ENCODE measurements around the gene TACC2. TPM values are rescaled to one million over a fixed set of nuclear protein-coding genes. Genes with fewer than 3 reads are reported as not detected.

TACC2 gene
- total and polyA plus RNA-seq, 2 donors (not counting 3 experiments of a cell fraction or from before 2014, with no cell fraction given), result 14.4 to 46.2 TPM

DNA sequence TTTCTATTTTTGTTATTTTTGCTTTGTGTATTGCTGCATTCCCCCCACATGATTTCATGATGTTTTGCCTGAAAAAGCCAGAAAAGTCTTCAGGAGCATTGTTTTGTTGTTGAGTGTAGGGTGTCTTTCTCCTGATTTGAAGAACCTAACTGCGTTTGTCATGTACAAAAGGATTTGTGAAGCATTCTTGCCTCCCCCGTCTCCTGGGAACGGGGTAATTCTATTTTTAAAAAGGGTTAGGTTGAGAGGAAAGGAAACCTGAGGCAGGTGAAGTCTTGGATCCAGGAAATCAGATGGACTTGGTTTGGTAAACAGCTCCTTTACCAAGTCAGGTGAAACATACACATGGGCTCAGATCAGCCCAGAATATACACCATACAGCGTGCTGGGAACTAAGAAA lies 256.2 kb downstream of the TACC2 start:
- dilution Hi-C loops (cut with MboI; ENCODE audit: extremely low pct_ligation_motif_present, low sequenced_read_pairs) (no loop called here), intact Hi-C loops (cut with micrococcal nuclease) (no loop called here)
- Histone ChIP-seq H3K27ac (ENCODE audit: insufficient read depth, low read depth, low read length) (no peak overlapping the region), H4K20me1 (replicated peaks; ENCODE audit: control insufficient read depth, extremely low read depth, insufficient read depth, low read length) (no peaks in the 10 kb centered on the region), H3K4me3 (replicated peaks in 1 of 3; ENCODE audit: insufficient read depth in 1 of 3, low read depth in 1 of 3, low read length in 3 of 3) (no peak overlapping the region), H3K4me1 (ENCODE audit: control insufficient read depth, extremely low read depth, insufficient read depth, low read length) (no peaks in the 10 kb centered on the region), H3K36me3 (ENCODE audit: control insufficient read depth in 2 of 2, extremely low read depth in 1 of 2, insufficient read depth in 2 of 2, low read length in 2 of 2) (peaks cover 3 to 15% of the 10 kb centered on the region in 2 experiments), H3K9me3 (replicated peaks; ENCODE audit: control insufficient read depth, insufficient read depth, low read length) (no peaks in the 10 kb centered on the region), H3K9me1 (replicated peaks; ENCODE audit: control insufficient read depth, extremely low read depth, insufficient read depth, low read length) (no peaks in the 10 kb centered on the region), H2AFZ (ENCODE audit: low read depth, low read length) (no peak overlapping the region), H3K79me2 (ENCODE audit: control insufficient read depth, insufficient read depth, low read length) (no peaks in the 10 kb centered on the region), H3K27me3 (ENCODE audit: control insufficient read depth in 2 of 2, insufficient read depth in 2 of 2, low read length in 2 of 2) (no peaks in the 10 kb centered on the region), H3K9ac (replicated peaks; ENCODE audit: extremely low read depth, insufficient read depth, low read length) (no peak overlapping the region), H3K4me2 (ENCODE audit: insufficient read depth, low read length) (no peak overlapping the region)
- no peak for FAIRE-seq
- BruUV-seq (replicated peaks), result no TSS peak
- ChIA-PET POLR2A (no interaction called here), CTCF (interaction anchor here (1.5 to 2.1 kb wide), 2 partner anchors 18 to 23 kb away, joined by 6 read pairs; no protein-coding TSS in a partner anchor)
- no peak for DNase-seq (ENCODE audit: low read depth, low spot score)
- TF ChIP-seq FOS (IDR thresholded peaks at IDR 0.05; ENCODE audit: borderline replicate concordance, insufficient read depth, low read length), result no peak

DNA sequence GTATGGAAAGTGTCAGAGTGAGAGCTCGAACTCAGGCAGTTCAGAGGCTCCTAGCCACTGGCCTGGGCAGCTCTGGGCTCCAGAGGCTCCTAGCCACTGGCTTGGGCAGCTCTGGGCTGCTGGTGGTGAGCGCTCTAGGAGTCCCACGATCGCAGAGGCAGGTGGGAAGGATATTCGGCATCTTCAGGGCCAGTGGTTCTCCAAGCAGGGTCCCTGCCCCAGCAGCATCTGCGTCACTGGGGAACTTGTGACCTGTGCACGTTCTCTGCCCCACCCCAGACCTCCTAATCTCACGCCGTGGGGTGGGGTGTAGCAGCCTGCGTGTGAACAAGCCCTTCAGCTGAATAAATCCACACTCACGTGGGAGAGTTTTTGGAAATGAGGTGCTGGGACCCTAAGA lies 256.9 kb downstream of the TACC2 start:
- TF ChIP-seq POLR2A (IDR thresholded peaks at IDR 0.05; ENCODE audit: low read depth, low read length) (no peak), MYC (IDR thresholded peaks at IDR 0.05; ENCODE audit: low read depth, low read length) (no peak), EZH2 (IDR thresholded peaks at IDR 0.05; ENCODE audit: borderline replicate concordance, low read depth, low read length, severe bottlenecking) (no peak), GATA2 (IDR thresholded peaks at IDR 0.05; ENCODE audit: insufficient read depth, insufficient read length, low read depth, low read length) (no peak)
- TF ChIP-seq, protein P1, sequence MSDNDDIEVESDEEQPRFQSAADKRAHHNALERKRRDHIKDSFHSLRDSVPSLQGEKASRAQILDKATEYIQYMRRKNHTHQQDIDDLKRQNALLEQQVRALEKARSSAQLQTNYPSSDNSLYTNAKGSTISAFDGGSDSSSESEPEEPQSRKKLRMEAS (IDR thresholded peaks at IDR 0.05; ENCODE audit: insufficient read depth, insufficient read length), result no peak
- Histone ChIP-seq H4K20me1 (replicated peaks; ENCODE audit: control insufficient read depth, extremely low read depth, insufficient read depth, low read length) (no peaks in the 10 kb centered on the region), H3K9ac (replicated peaks; ENCODE audit: extremely low read depth, insufficient read depth, low read length) (no peak overlapping the region), H3K4me1 (ENCODE audit: control insufficient read depth, extremely low read depth, insufficient read depth, low read length) (no peaks in the 10 kb centered on the region), H3K4me2 (ENCODE audit: insufficient read depth, low read length) (no peak overlapping the region), H3K4me3 (replicated peaks in 1 of 3; ENCODE audit: insufficient read depth in 1 of 3, low read depth in 1 of 3, low read length in 3 of 3) (no peak overlapping the region), H3K9me3 (replicated peaks; ENCODE audit: control insufficient read depth, insufficient read depth, low read length) (no peaks in the 10 kb centered on the region), H2AFZ (ENCODE audit: low read depth, low read length) (no peak overlapping the region), H3K36me3 (ENCODE audit: control insufficient read depth in 2 of 2, extremely low read depth in 1 of 2, insufficient read depth in 2 of 2, low read length in 2 of 2) (peaks cover 3 to 12% of the 10 kb centered on the region in 2 experiments), H3K27me3 (ENCODE audit: control insufficient read depth in 2 of 2, insufficient read depth in 2 of 2, low read length in 2 of 2) (no peaks in the 10 kb centered on the region), H3K27ac (ENCODE audit: insufficient read depth, low read depth, low read length) (no peak overlapping the region), H3K79me2 (ENCODE audit: control insufficient read depth, insufficient read depth, low read length) (no peaks in the 10 kb centered on the region), H3K9me1 (replicated peaks; ENCODE audit: control insufficient read depth, extremely low read depth, insufficient read depth, low read length) (no peaks in the 10 kb centered on the region)
- no peak for DNase-seq (ENCODE audit: low read depth, low spot score)
- POLR2A ChIA-PET, result no interaction called here
- CTCF ChIA-PET, result interaction anchor here (1.0 to 1.5 kb wide), 2 partner anchors 18 to 194 kb away, joined by 3 to 6 read pairs; no protein-coding TSS in a partner anchor
- no TSS peak for BruUV-seq (replicated peaks)
- FAIRE-seq, result no peak
- intact Hi-C loops (cut with micrococcal nuclease) (no loop called here), dilution Hi-C loops (cut with MboI; ENCODE audit: extremely low pct_ligation_motif_present, low sequenced_read_pairs) (no loop called here)
